Measurements from ENCODE around the gene KIF21B. TPM values are rescaled to one million over a fixed set of nuclear protein-coding genes. Genes with fewer than 3 reads are reported as not detected.

KIF21B gene
- total and polyA plus RNA-seq, 2 experiments from 2014 or later = 0.03 TPM; not detected in 1

DNA sequence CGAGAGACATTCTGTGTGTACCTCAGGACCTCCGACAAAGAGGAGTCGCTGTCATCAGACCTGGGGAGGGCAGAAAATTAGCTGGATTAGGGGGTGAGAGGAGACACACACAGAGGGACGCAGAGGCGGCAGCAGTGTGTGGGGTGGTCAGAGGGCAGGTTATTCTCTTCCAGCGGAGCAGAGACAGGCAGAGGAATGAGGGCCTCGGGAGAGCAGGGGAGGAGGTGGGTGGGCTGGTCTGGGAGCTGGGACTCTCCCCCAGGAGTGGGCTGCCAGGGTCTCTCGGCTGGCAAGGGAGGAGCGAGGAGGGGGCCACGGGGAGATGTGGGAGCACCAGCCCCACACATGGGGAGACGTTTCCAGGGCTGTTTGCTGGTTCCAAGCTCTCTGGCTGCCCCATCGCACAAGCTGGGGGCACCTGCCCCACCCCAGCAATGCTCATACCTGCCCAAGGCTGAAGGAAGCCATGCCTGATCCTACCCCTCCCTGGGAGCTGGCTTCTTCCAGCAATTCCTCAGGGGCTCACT, 40.4 kb downstream of the KIF21B start:
- Histone ChIP-seq H2AFZ (no peak overlapping the region), H3K4me2 (ENCODE audit: unreplicated experiment) (no peak overlapping the region), H3K27ac (no peak overlapping the region), H3K9me2 (ENCODE audit: insufficient read depth) (no peaks in the 10 kb centered on the region), H3K36me3 (ENCODE audit: low read depth) (no peaks in the 10 kb centered on the region), H3K4me3 (no peak overlapping the region), H3K4me1 (ENCODE audit: insufficient read depth) (no peaks in the 10 kb centered on the region), H3K9ac (no peak overlapping the region), H3K79me2 (ENCODE audit: insufficient read depth) (no peaks in the 10 kb centered on the region), H3K27me3 (replicated peaks; ENCODE audit: insufficient read depth) (no peaks in the 10 kb centered on the region; the same call in 1 of the 2 replicates), H4K20me1 (ENCODE audit: insufficient read depth) (no peaks in the 10 kb centered on the region), H3F3A (ENCODE audit: insufficient read depth) (no peaks in the 10 kb centered on the region), H3K9me3 (ENCODE audit: low read depth) (no peaks in the 10 kb centered on the region)
- DNase-seq = no peak
- 64% methylated on average over 12 of the region's 12 CpGs for WGBS, 2 experiments (ENCODE audit: low coverage in 1 of 2, low lambda C conversion rate in 2 of 2, missing lambda C conversion rate in 2 of 2)
- in situ Hi-C loops (cut with MboI) = no loop called here
- TF ChIP-seq EZH2 (IDR thresholded peaks at IDR 0.05; ENCODE audit: insufficient read depth, poor library complexity, severe bottlenecking) (no peak), EZH2phosphoT487 (IDR thresholded peaks at IDR 0.05; ENCODE audit: insufficient read depth, low read depth) (no peak)

DNA sequence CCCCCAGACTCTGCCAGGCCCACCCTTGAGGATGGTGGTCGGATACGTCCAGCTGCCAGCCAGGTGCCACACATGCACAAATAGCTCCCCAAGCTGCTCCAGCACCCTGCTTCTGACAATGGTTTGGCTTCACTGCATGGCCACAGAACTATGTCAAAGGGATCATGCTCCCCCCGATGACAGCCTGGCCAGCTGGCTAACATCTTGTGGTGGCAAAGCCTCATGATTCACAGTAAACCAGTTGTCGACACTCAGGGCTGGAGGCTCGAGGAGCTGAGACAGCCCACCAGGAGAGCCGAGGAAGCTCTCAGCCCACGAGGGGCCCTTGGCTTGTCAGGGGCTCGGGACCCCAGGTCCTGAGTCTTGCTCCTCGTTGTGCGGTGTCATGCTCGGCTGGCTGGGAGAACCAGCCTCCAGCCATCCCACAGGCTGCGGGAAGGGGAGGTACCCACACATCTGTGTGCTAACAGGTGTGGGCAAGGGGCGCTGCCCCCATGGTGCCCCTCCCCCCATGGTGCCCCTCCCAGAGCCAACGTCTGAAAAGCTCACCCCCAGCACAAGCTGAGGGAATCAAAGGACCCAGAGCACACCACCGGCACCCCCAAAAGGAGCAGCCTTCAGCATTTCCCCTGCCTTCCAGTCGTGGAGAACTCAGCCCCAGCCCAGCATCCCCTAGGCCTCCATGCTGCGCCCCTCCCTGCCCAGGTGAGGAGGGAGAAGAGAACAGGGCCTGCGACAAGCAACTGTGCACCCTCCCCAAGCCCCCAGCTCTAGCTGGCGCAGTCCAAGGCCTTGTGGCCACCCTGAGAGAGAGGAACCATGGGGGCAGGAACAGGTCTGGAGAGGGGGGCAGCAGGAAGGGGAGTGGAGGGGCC, 41.2 kb downstream of the KIF21B start:
- 35 to 44% methylated on average over 12 to 19 of the region's 19 CpGs for WGBS, 2 experiments (ENCODE audit: low coverage in 1 of 2, low lambda C conversion rate in 2 of 2, missing lambda C conversion rate in 2 of 2)
- no peak for TF ChIP-seq EZH2 (IDR thresholded peaks at IDR 0.05; ENCODE audit: insufficient read depth, poor library complexity, severe bottlenecking)
- no peak for TF ChIP-seq EZH2phosphoT487 (IDR thresholded peaks at IDR 0.05; ENCODE audit: insufficient read depth, low read depth)
- in situ Hi-C loops (cut with MboI) = no loop called here
- Histone ChIP-seq H3K4me2 (ENCODE audit: unreplicated experiment) (no peak overlapping the region), H3K4me3 (no peak overlapping the region), H3K36me3 (ENCODE audit: low read depth) (no peaks in the 10 kb centered on the region), H3K27me3 (replicated peaks; ENCODE audit: insufficient read depth) (no peaks in the 10 kb centered on the region; the same call in 1 of the 2 replicates), H4K20me1 (ENCODE audit: insufficient read depth) (no peaks in the 10 kb centered on the region), H3K79me2 (ENCODE audit: insufficient read depth) (no peaks in the 10 kb centered on the region), H3F3A (ENCODE audit: insufficient read depth) (no peaks in the 10 kb centered on the region), H3K4me1 (ENCODE audit: insufficient read depth) (no peaks in the 10 kb centered on the region), H3K9me3 (ENCODE audit: low read depth) (no peaks in the 10 kb centered on the region), H3K27ac (no peak overlapping the region), H3K9ac (no peak overlapping the region), H2AFZ (no peak overlapping the region), H3K9me2 (ENCODE audit: insufficient read depth) (no peaks in the 10 kb centered on the region)
- DNase-seq = peak; percentile 30

DNA sequence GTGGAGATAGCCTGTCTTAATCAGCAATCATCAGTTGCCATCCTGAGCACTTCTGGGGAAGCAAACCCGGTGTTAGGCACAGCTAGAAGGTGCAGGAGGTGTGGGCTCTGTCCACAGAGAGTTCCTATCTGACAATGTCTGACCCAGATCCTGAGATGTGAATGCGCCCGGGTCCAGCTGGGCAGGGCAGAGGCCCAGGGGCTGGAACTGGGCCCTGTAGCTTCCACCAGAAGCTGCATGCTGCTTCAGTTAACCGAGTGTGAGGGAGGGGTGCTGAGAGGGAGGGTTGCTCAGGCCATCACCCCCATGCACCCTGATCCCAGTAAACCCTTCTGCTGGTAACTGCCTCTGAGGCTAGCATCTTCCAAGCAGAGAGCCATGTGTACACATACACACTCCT, 42.2 kb downstream of the KIF21B start:
- 36 to 43% methylated on average over 4 of the region's 4 CpGs for WGBS, 2 experiments (ENCODE audit: low coverage in 1 of 2, low lambda C conversion rate in 2 of 2, missing lambda C conversion rate in 2 of 2)
- no peak for DNase-seq
- no peaks in the 10 kb centered on the region for H3K79me2 ChIP-seq (ENCODE audit: insufficient read depth)
- H3K4me3 ChIP-seq = no peak overlapping the region
- no peaks in the 10 kb centered on the region for H3K36me3 ChIP-seq (ENCODE audit: low read depth)
- no peak overlapping the region for H2AFZ ChIP-seq
- H3K4me1 ChIP-seq (ENCODE audit: insufficient read depth) = no peaks in the 10 kb centered on the region
- H3K9me3 ChIP-seq (ENCODE audit: low read depth) = no peaks in the 10 kb centered on the region
- no peaks in the 10 kb centered on the region; the same call in 1 of the 2 replicates for H3K27me3 ChIP-seq (replicated peaks; ENCODE audit: insufficient read depth)
- H3K9me2 ChIP-seq (ENCODE audit: insufficient read depth) = no peaks in the 10 kb centered on the region
- no peak overlapping the region for H3K9ac ChIP-seq
- H3K4me2 ChIP-seq (ENCODE audit: unreplicated experiment) = no peak overlapping the region
- H3K27ac ChIP-seq = no peak overlapping the region
- no peaks in the 10 kb centered on the region for H4K20me1 ChIP-seq (ENCODE audit: insufficient read depth)
- in situ Hi-C loops (cut with MboI) = no loop called here
- H3F3A ChIP-seq (ENCODE audit: insufficient read depth) = no peaks in the 10 kb centered on the region
- TF ChIP-seq EZH2phosphoT487 (IDR thresholded peaks at IDR 0.05; ENCODE audit: insufficient read depth, low read depth) = no peak
- no peak for TF ChIP-seq EZH2 (IDR thresholded peaks at IDR 0.05; ENCODE audit: insufficient read depth, poor library complexity, severe bottlenecking)

DNA sequence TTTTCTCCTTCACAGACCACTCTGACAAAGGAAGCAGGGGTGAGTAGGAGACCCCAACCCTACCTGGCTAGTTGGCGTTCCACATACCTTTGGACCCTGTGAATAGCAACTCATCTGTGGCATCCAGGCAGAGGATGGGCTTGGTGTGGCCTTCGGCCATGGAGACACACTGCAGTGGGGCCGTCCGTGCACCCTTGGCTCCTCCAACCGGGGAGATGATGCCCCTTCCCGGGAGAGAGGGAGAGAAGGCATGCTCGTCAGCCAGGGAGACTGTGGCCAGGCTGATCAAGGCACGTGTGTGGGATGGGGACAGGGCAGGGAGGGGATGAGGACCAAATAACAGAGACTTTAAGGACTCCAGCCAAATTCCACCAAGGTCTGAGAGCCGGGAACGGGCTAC, 42.6 kb downstream of the KIF21B start:
- Histone ChIP-seq H3F3A (ENCODE audit: insufficient read depth) (no peaks in the 10 kb centered on the region), H2AFZ (no peak overlapping the region), H3K4me2 (ENCODE audit: unreplicated experiment) (no peak overlapping the region), H3K27ac (no peak overlapping the region), H3K4me1 (ENCODE audit: insufficient read depth) (no peaks in the 10 kb centered on the region), H3K79me2 (ENCODE audit: insufficient read depth) (no peaks in the 10 kb centered on the region), H3K4me3 (no peak overlapping the region), H3K9ac (no peak overlapping the region), H3K27me3 (replicated peaks; ENCODE audit: insufficient read depth) (no peaks in the 10 kb centered on the region), H3K36me3 (ENCODE audit: low read depth) (no peaks in the 10 kb centered on the region), H4K20me1 (ENCODE audit: insufficient read depth) (no peaks in the 10 kb centered on the region), H3K9me2 (ENCODE audit: insufficient read depth) (no peaks in the 10 kb centered on the region), H3K9me3 (ENCODE audit: low read depth) (no peaks in the 10 kb centered on the region)
- TF ChIP-seq EZH2 (IDR thresholded peaks at IDR 0.05; ENCODE audit: insufficient read depth, poor library complexity, severe bottlenecking) (no peak), EZH2phosphoT487 (IDR thresholded peaks at IDR 0.05; ENCODE audit: insufficient read depth, low read depth) (no peak)
- 68% methylated on average over 9 to 10 of the region's 10 CpGs for WGBS, 2 experiments (ENCODE audit: low coverage in 1 of 2, low lambda C conversion rate in 2 of 2, missing lambda C conversion rate in 2 of 2)
- DNase-seq = no peak
- in situ Hi-C loops (cut with MboI) = no loop called here

Data from GM23248 (cell line).